Esophagus squamous epithelium (tissue), 4 donors: Measurements from ENCODE around the gene KLF15.

Experiments used
- CTCF ChIP-seq, 6 experiments: fragments of 450-650 bp in 4 of 6; fragments of 200-600 bp in 2 of 6; sonication (generic) in 2 of 6; IDR thresholded peaks; one replicate each; pipeline ENCODE4 v1.5.1; 2016 to 2019; ENCODE audit warnings: antibody characterized with exemption in 6 of 6, mild to moderate bottlenecking in 4 of 6, moderate library complexity in 4 of 6
- POLR2A ChIP-seq, 4 donors: fragments of 450-650 bp; IDR thresholded peaks; one replicate each; pipeline ENCODE4 v1.6.1; 2017; ENCODE audit warnings: antibody characterized with exemption in 4 of 4, mild to moderate bottlenecking in 4 of 4, moderate library complexity in 3 of 4

GRCh38 chr3:126346466-126346865, 10.7 kb downstream of the KLF15 start:
- TF ChIP-seq CTCF (IDR thresholded peaks at IDR 0.05) (no peak), POLR2A (IDR thresholded peaks at IDR 0.05) (no peak)
